K562 (cell line): ENCODE results near the gene NUDT2.

Source experiments
- CREB1 ChIP-seq, 2 experiments: sonication (generic) in 1 of 2; formaldehyde crosslinking in 1 of 2; IDR thresholded peaks; 2 replicates each; pipeline versions ENCODE4 v1.6.1 to v1.8.0; 2012 to 2022; ENCODE audit warnings: inconsistent platforms in 1 of 2, mild to moderate bottlenecking in 1 of 2, missing genetic modification reagents in 1 of 2, moderate library complexity in 1 of 2
- FOXP1 ChIP-seq: sonication (generic); formaldehyde crosslinking; IDR thresholded peaks from 2 replicates; pipeline ENCODE4 v1.8.0; 2022; ENCODE audit warnings: mild to moderate bottlenecking, missing genetic modification reagents
- FUS ChIP-seq: fragments of 200-400 bp; formaldehyde crosslinking; optimal IDR thresholded peaks from 2 replicates; pipeline ENCODE3; 2017; ENCODE audit warnings: low read depth, low read length
- KDM5B ChIP-seq: fragments of 200-600 bp; sonication (generic); IDR thresholded peaks from 2 replicates; pipeline ENCODE4 v1.6.1; 2012; ENCODE audit warnings: low read depth, mild to moderate bottlenecking, moderate library complexity, low read length, control low read depth, inconsistent platforms; ENCODE audit not compliant: insufficient replicate concordance
- POLR2A ChIP-seq: fragments of 450-650 bp; conservative IDR thresholded peaks from 2 replicates; pipeline ENCODE4 v1.6.1; 2016
- PPARD ChIP-seq: fragments of 250-450 bp; sonication (Bioruptor Pico); IDR thresholded peaks from 2 replicates; pipeline ENCODE4 v1.8.0; 2022; ENCODE audit warnings: inconsistent platforms, mild to moderate bottlenecking, moderate library complexity
- SMARCA4 ChIP-seq: fragments of 450-650 bp; IDR thresholded peaks from 2 replicates; pipeline ENCODE4 v1.6.1; 2016
- SMARCB1 ChIP-seq: IDR thresholded peaks from 2 replicates; pipeline ENCODE4 v1.6.1; 2011; ENCODE audit warnings: improper control_type of control experiment, low read depth; ENCODE audit not compliant: insufficient read length
- SPI1 ChIP-seq: IDR thresholded peaks from 2 replicates; pipeline ENCODE4 v1.6.1; 2011; ENCODE audit warnings: low read depth, low read length, control low read depth, borderline replicate concordance
- TAF1 ChIP-seq: IDR thresholded peaks from 2 replicates; pipeline ENCODE4 v1.6.1; 2011; ENCODE audit warnings: mild to moderate bottlenecking, low read length, moderate library complexity; ENCODE audit not compliant: insufficient read depth, control insufficient read depth, severe bottlenecking; ENCODE audit errors: extremely low read depth
- TF ChIP-seq, protein P1 (sequence below): sonication (generic); formaldehyde crosslinking; IDR thresholded peaks from 2 replicates; pipeline ENCODE4 v1.8.0; 2022; ENCODE audit warnings: missing genetic modification reagents, mild to moderate bottlenecking, borderline replicate concordance
- TF ChIP-seq, protein P2 (sequence below), 3 experiments: IDR thresholded peaks in 2 of 3; conservative IDR thresholded peaks in 1 of 3; 2 replicates each; pipeline ENCODE4 v1.5.1; 2011 to 2012; ENCODE audit warnings: low read length in 3 of 3, mild to moderate bottlenecking in 3 of 3, control low read depth in 2 of 3, improper control_type of control experiment in 1 of 3, inconsistent platforms in 1 of 3, low read depth in 1 of 3, mixed read lengths in 1 of 3, moderate library complexity in 1 of 3; ENCODE audit not compliant: insufficient read depth in 2 of 3

DNA sequence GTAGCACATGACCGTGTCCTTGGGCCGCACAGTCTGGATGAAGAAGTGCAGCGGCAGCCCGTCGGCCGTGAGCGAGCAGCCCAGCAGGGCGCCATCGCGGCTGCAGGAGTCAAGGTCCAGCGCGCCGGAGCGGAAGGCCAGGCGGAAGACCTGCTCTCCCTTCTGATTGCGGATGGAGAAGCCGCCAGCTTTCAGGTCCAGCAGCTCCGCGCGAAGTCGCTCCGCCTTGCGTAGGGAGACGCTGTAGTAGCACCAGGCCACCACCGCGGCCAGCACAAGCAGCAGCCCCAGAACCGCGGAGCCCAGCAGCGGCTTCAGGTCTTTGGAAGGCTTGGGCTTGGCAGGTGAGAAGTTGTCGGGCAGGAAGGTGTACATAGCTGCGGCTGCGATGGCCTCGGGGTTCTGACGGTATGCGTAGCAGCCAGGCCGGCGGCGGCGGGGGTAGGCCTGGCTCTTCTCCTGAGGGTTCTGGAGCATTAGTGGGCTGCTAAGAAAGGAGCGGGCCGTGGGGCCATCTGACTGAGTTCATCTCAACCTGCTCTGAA, 43.2 kb downstream of the NUDT2 start:
- TF ChIP-seq FUS (no peak), SPI1 (no peak), SMARCA4 (no peak), POLR2A (no peak), TAF1 (no peak), PPARD (CRISPR knock-in tag) (no peak), CREB1 (IDR thresholded peaks at IDR 0.05) (no peak), CREB1 (CRISPR knock-in tag; IDR thresholded peaks at IDR 0.05) (no peak), KDM5B (no peak), SMARCB1 (no peak), FOXP1 (CRISPR knock-in tag) (no peak)
- TF ChIP-seq, protein P1, sequence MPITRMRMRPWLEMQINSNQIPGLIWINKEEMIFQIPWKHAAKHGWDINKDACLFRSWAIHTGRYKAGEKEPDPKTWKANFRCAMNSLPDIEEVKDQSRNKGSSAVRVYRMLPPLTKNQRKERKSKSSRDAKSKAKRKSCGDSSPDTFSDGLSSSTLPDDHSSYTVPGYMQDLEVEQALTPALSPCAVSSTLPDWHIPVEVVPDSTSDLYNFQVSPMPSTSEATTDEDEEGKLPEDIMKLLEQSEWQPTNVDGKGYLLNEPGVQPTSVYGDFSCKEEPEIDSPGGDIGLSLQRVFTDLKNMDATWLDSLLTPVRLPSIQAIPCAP (CRISPR knock-in tag) = no peak
- TF ChIP-seq, protein P2, sequence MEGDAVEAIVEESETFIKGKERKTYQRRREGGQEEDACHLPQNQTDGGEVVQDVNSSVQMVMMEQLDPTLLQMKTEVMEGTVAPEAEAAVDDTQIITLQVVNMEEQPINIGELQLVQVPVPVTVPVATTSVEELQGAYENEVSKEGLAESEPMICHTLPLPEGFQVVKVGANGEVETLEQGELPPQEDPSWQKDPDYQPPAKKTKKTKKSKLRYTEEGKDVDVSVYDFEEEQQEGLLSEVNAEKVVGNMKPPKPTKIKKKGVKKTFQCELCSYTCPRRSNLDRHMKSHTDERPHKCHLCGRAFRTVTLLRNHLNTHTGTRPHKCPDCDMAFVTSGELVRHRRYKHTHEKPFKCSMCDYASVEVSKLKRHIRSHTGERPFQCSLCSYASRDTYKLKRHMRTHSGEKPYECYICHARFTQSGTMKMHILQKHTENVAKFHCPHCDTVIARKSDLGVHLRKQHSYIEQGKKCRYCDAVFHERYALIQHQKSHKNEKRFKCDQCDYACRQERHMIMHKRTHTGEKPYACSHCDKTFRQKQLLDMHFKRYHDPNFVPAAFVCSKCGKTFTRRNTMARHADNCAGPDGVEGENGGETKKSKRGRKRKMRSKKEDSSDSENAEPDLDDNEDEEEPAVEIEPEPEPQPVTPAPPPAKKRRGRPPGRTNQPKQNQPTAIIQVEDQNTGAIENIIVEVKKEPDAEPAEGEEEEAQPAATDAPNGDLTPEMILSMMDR (IDR thresholded peaks at IDR 0.05 in 2 of 3, conservative IDR thresholded peaks at IDR 0.05 in 1 of 3; ENCODE audit: insufficient read depth in 2 of 3, low read depth in 1 of 3, low read length in 3 of 3) = no peak
